BJ (cell line): ENCODE data around the gene TICRR. TPM values are rescaled to one million over a fixed set of nuclear protein-coding genes. Genes with fewer than 3 reads are reported as not detected.

Experiments used
- CTCF ChIA-PET: fragments of 350-600 bp; formaldehyde crosslinking; extraction: SDS; loops from one replicate; lab custom pipeline; 2021; ENCODE audit warnings: antibody characterized with exemption, inconsistent platforms; lab: Yijun Ruan, JAX
- POLR2A ChIA-PET: fragments of 300-600 bp; sonication (Branson Sonifier 250); formaldehyde crosslinking; extraction: SDS; loops from one replicate; lab custom pipeline; 2021; ENCODE audit warnings: antibody characterized with exemption; lab: Charles Lee
- DNase-seq: peaks from one replicate; pipeline ENCODE4 v3.0.0-alpha.2; 2011; ENCODE audit warnings: low read depth
- H3K27me3 ChIP-seq: 2 replicates; pipeline ENCODE4 v1.6.0; 2011; ENCODE audit warnings: low read length; ENCODE audit not compliant: control insufficient read depth, insufficient read depth
- H3K36me3 ChIP-seq: 2 replicates; pipeline ENCODE4 v1.5.1; 2011; ENCODE audit warnings: low read length; ENCODE audit not compliant: control insufficient read depth, insufficient read depth
- H3K4me3 ChIP-seq: 2 replicates; pipeline ENCODE4 v1.5.1; 2011; ENCODE audit warnings: low read depth, mild to moderate bottlenecking, control low read depth, low read length
- CTCF ChIP-seq: IDR thresholded peaks from 2 replicates; pipeline ENCODE4 v1.5.1; 2011; ENCODE audit warnings: low read depth, mild to moderate bottlenecking, control low read depth, inconsistent platforms, low read length, moderate library complexity; ENCODE audit not compliant: insufficient read depth
- polyA plus RNA-seq: library from polyadenylated mRNA; depleted of rRNA; stranded (reverse); fragments of >200 nt; gene quantifications from 2 replicates; pipeline ENCODE4 v1.2.3, GENCODE V29; 2011

The TICRR gene
- polyA plus RNA-seq, 1 experiment: 2.4 TPM

GRCh38 chr15:89586651-89587050 is 11.4 kb downstream of the TICRR start:
- Histone ChIP-seq H3K27me3 (no peaks in the 10 kb centered on the region), H3K36me3 (peaks cover 1% of the 10 kb centered on the region; the same call in 1 of the 2 replicates), H3K4me3 (no peak overlapping the region)
- ChIA-PET POLR2A (interaction anchor here (0.5 kb wide), 1 partner anchor 1285 kb away, joined by 5 read pairs; no protein-coding TSS in a partner anchor), CTCF (no interaction called here)
- DNase-seq: no peak
- TF ChIP-seq CTCF: no peak

GRCh38 chr15:89587955-89588354 is 12.7 kb downstream of the TICRR start:
- no peak overlapping the region for H3K4me3 ChIP-seq
- CTCF ChIA-PET: no interaction called here
- TF ChIP-seq CTCF: no peak
- DNase-seq: no peak
- POLR2A ChIA-PET: no interaction called here
- no peaks in the 10 kb centered on the region; the same call in 1 of the 2 replicates for H3K36me3 ChIP-seq
- no peaks in the 10 kb centered on the region for H3K27me3 ChIP-seq

GRCh38 chr15:89591834-89592233 is 16.6 kb downstream of the TICRR start:
- ChIA-PET CTCF (interaction anchor here (1.2 kb wide), 1 partner anchor 9 kb away, joined by 3 read pairs; no protein-coding TSS in a partner anchor), POLR2A (no interaction called here)
- DNase-seq: no peak
- H3K36me3 ChIP-seq: no peaks in the 10 kb centered on the region; the same call in 1 of the 2 replicates
- no peak overlapping the region for H3K4me3 ChIP-seq
- H3K27me3 ChIP-seq: no peaks in the 10 kb centered on the region
- no peak for TF ChIP-seq CTCF

GRCh38 chr15:89593018-89593417 is 17.7 kb downstream of the TICRR start:
- no peak for DNase-seq
- Histone ChIP-seq H3K27me3 (no peaks in the 10 kb centered on the region), H3K4me3 (no peak overlapping the region), H3K36me3 (no peaks in the 10 kb centered on the region; the same call in 1 of the 2 replicates)
- ChIA-PET POLR2A (no interaction called here), CTCF (interaction anchor here (0.7 kb wide), 1 partner anchor 492 kb away, joined by 3 read pairs; no protein-coding TSS in a partner anchor)
- no peak for TF ChIP-seq CTCF

DNA sequence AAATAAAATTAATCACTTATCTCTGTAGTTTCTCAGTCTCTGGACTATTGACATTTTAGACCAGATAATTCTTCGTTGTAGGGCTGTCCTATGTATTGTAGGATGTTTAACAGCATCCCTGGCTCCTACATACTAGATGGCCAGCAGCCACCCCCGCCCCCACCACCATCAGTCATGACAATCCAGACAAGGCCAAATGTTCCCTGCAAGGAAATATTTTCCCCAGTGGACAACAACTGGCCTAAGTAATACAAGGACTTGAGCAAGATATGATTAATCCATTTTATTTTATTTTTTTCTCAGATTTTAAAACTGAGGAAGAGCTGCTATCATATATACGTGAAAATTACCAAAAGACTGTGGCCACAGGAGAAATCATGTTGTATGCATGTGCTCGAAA is 23.8 kb downstream of the TICRR start:
- no peak for TF ChIP-seq CTCF
- Histone ChIP-seq H3K27me3 (no peaks in the 10 kb centered on the region), H3K36me3 (no peaks in the 10 kb centered on the region), H3K4me3 (no peak overlapping the region)
- DNase-seq: no peak
- CTCF ChIA-PET: interaction anchor here (0.9 kb wide), 1 partner anchor 10 kb away, joined by 3 read pairs; no protein-coding TSS in a partner anchor
- POLR2A ChIA-PET: no interaction called here
